Measurements from ENCODE around the gene CLASP1.

Gene CLASP1

DNA sequence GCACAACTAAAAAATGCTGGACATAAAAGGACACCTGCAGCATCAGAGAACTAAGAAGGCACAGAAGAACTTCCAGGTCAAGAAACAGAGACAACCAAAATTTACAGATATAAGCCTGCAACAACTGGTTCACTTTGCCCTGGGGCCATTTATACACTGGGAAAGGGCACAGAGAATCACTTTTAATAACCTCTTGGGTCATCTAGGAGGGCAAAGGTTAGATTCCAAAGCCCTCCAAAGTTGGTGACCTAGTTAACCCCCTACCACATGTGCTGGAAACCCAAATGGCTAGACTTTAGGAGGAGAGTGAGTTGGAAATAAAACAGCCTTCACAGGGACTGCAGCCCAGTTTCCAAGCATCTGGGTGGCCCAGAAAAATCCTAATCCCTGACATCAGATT is 115.3 kb downstream of the CLASP1 start:
- no peak for ATAC-seq
- H3K27me3 Mint-ChIP-seq = no peaks in the 10 kb centered on the region
- DNase-seq = no peak
- H3K4me1 Mint-ChIP-seq = peaks cover 41% of the 10 kb centered on the region
- no peak overlapping the region for H3K27ac Mint-ChIP-seq
- H3K4me3 Mint-ChIP-seq = no peak overlapping the region
- H3K36me3 Mint-ChIP-seq (ENCODE audit: low read depth) = peaks cover 2% of the 10 kb centered on the region
- H3K9me3 Mint-ChIP-seq = no peaks in the 10 kb centered on the region

DNA sequence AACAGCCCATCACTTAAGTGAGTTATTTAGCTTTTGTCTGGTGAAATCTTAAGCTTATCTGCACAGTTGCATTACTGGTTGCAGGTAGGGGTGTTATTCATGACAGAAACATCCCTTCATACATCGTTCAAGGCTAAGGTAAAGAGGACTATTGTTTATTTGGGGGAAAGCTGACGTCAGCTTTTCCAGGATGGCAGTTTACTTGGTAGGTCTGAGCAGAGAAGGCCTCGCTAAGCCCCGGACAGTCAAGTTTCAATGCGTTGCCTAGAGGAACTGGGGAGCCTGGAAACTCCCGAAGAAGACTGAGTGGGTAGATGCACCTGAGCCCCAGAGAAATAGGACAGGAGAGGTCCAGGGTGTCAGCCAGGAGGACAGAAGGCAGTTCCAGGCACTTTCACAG is 116.4 kb downstream of the CLASP1 start:
- H3K27me3 Mint-ChIP-seq = no peaks in the 10 kb centered on the region
- no peak for ATAC-seq
- H3K4me3 Mint-ChIP-seq = no peak overlapping the region
- peaks cover 52% of the 10 kb centered on the region for H3K4me1 Mint-ChIP-seq
- DNase-seq = no peak
- no peak overlapping the region for H3K27ac Mint-ChIP-seq
- peaks cover 8% of the 10 kb centered on the region for H3K36me3 Mint-ChIP-seq (ENCODE audit: low read depth)
- H3K9me3 Mint-ChIP-seq = peaks cover 3% of the 10 kb centered on the region

DNA sequence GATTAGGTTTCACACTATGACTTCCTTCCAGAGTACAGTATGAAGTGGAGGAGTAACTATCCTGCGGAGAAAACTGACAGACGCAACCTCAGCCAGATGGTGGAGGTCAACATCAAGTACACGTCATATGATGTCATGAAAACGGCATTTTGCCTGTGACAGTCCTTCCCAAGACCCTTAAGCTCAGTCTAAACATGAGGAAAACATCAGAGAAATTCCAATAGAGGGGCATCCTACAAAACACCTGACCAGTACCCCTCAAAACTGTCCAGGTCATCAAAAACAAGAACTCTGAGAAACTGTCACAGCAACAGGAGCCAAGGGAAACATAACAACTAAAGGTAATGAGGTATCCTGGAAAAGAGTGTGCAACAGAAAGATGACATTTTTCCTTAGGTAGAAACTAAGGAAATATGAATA is 116.9 kb downstream of the CLASP1 start:
- ATAC-seq = no peak
- H3K36me3 Mint-ChIP-seq (ENCODE audit: low read depth) = peaks cover 12% of the 10 kb centered on the region
- H3K27ac Mint-ChIP-seq = peak overlapping the region; percentile 34
- H3K9me3 Mint-ChIP-seq = peaks cover 3% of the 10 kb centered on the region
- no peaks in the 10 kb centered on the region for H3K27me3 Mint-ChIP-seq
- peaks cover 55% of the 10 kb centered on the region for H3K4me1 Mint-ChIP-seq
- no peak for DNase-seq
- H3K4me3 Mint-ChIP-seq = peak overlapping the region; percentile 30

DNA sequence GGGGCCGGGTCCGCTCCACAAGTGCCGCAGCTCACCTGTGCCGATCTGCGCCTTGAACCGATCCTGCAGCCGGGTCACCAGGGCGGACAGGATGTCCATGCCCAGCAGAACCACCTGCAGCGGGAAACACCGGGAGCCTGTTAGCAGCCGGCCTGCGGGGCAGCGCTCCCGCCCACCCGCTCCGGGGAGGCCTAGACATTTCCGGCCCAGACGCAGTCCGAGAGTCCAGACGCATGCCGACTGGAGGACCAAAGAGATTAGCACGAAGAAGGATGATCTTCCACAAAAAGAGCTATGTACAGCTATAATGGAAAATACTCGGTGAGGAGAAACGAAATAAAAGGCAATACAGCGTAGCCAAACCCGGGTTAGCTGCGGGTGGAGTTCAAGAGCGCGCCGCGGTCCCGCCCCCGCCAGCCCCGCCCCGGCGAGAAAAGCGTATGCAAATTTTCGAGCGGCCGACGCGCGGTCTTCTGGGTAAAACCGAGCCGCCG is 119.0 kb downstream of the CLASP1 start:
- peak; percentile 42 for ATAC-seq
- Mint-ChIP-seq H3K4me3 (peak overlapping the region; percentile 85), H3K36me3 (ENCODE audit: low read depth) (peaks cover 29% of the 10 kb centered on the region), H3K4me1 (peaks cover 70% of the 10 kb centered on the region), H3K27me3 (no peaks in the 10 kb centered on the region), H3K9me3 (peaks cover 3% of the 10 kb centered on the region), H3K27ac (peak overlapping the region; percentile 93)
- DNase-seq = peak; percentile 86

DNA sequence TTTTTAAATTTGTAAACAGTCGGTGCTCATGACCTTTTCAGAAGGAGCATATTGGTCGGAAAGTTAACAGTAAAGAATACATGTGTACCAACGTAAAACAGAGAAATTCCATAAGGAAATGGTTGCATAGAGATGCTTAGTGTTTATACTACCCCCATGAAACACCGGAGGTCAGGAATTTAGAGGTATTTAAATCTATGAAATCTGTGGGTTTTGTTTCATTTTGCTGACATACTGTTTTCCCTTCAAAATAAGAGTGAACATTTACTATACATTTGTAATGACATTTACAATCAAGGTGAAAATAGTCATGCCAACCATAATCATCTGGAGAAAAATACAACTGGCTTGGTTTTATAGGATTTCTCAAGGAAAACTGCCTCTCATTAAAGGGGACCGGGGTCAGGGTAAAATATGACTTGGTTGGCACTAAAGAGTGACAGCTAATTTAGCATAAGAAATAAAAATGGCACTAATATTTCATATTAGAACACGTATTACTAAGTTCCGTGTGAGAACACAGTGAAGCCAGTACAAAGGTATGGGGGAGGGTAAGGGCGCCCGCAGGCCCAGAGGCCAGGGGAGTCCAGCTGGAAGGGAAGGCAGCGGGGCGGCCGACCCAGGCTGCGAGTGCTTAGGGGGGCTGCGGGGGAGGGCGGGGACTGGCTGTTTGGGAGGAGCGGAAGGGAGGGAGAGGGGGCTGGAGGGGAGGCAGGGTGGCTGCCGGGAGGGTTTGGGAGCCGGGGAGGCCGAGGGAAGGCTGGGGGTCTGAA is 119.6 kb downstream of the CLASP1 start:
- peaks cover 72% of the 10 kb centered on the region for H3K4me1 Mint-ChIP-seq
- peak; percentile 1 for ATAC-seq
- H3K27ac Mint-ChIP-seq = peak overlapping the region; percentile 93
- H3K36me3 Mint-ChIP-seq (ENCODE audit: low read depth) = peaks cover 35% of the 10 kb centered on the region
- H3K4me3 Mint-ChIP-seq = peak overlapping the region; percentile 85
- no peak for DNase-seq
- no peaks in the 10 kb centered on the region for H3K27me3 Mint-ChIP-seq
- H3K9me3 Mint-ChIP-seq = peaks cover 3% of the 10 kb centered on the region

DNA sequence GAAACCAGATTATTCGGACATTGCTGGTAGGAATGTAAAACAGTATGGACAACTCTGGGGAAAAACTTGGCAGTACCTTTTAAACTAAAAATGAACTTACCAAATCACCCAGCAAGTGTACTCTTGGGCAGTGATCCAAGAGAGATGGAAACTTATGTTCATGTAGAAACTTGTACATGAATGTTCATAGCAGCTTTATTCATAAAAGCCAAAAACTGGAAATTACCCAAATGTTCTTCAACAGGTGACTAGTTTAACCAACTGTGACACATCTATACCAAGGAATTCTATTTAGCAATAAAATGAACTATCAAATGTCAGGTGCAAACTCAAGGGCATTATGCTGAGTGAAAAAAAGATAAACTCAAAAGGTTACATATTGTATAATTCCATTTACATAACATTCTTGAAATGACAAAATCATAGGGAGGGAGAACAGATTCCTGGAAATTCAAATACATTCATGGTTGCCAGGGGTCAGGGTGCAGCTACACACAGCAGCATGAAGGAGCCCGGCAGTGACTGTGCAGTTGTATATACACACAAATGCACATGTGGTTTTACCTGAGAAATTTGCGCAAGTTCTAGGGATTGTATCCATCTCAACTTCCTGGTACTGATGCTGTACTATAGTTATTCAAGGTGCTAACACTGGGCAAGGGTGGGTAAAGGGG is 122.1 kb downstream of the CLASP1 start:
- peaks cover 3% of the 10 kb centered on the region for H3K9me3 Mint-ChIP-seq
- H3K27ac Mint-ChIP-seq = peak overlapping the region; percentile 86
- DNase-seq (peak; percentile 49), ATAC-seq (peak; percentile 37)
- H3K27me3 Mint-ChIP-seq = no peaks in the 10 kb centered on the region
- H3K4me3 Mint-ChIP-seq = peak overlapping the region; percentile 59
- H3K4me1 Mint-ChIP-seq = peaks cover 59% of the 10 kb centered on the region
- H3K36me3 Mint-ChIP-seq (ENCODE audit: low read depth) = peaks cover 45% of the 10 kb centered on the region

DNA sequence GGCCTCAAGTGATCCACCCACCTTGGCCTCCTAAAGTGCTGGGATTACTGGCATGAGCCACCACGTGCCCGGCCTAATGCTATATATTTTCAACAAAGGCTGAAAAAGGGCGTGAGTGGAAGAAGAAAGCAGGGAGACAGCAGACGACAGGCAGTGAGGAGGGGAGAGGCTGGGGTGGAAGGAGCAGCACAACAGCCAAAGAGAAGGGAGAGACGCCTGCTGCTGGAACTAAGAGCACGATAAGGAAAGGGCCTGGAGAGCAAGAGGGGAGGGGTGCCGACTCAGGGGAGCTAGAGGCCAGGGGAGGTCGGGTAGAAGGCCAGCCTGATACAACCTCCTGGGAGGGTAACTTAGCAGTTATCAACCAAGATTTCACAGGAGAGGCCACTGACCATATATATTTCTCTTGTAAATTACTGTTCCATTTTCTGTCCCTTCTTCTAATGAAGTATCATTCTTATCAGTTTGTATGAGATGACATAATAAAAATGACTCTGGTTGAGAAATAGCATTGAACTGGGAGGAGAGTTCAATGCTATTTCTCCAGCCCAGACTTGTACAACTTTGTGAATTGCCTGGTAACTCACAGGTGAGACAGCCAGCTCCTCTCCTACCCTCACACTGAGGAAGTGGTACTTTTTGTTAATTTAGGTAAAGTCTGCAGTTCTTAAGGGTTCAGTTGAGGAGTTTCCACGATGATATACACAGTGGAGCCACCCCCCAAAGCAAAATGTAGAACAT is 124.4 kb downstream of the CLASP1 start:
- DNase-seq = no peak
- Mint-ChIP-seq H3K27me3 (no peaks in the 10 kb centered on the region), H3K9me3 (peaks cover 3% of the 10 kb centered on the region), H3K36me3 (ENCODE audit: low read depth) (peaks cover 59% of the 10 kb centered on the region), H3K4me3 (peak overlapping the region; percentile 16), H3K27ac (no peak overlapping the region), H3K4me1 (peaks cover 47% of the 10 kb centered on the region)
- ATAC-seq = no peak

DNA sequence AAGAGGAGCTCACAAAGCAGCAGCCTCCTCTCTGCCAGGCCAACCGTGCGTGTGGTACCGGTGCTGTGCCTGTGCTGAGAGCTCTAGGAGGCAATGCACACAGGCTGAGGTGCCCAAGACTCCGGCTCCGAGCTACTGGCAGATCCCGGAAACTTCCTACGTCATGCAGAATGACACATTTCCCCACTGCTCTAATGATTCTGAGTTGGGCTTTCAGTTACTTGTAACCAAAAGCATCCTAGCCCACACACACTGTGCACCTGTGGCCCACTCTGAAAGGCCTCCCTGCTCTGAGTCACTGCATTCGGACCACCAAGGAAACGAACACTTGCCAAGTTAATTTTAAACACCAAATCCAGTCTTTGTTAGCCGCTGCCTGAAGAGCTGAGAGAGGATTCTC is 127.9 kb downstream of the CLASP1 start:
- H3K4me3 Mint-ChIP-seq = no peak overlapping the region
- H3K27ac Mint-ChIP-seq = no peak overlapping the region
- no peaks in the 10 kb centered on the region for H3K9me3 Mint-ChIP-seq
- DNase-seq (no peak), ATAC-seq (no peak)
- H3K27me3 Mint-ChIP-seq = no peaks in the 10 kb centered on the region
- peaks cover 44% of the 10 kb centered on the region for H3K36me3 Mint-ChIP-seq (ENCODE audit: low read depth)
- H3K4me1 Mint-ChIP-seq = peaks cover 15% of the 10 kb centered on the region

DNA sequence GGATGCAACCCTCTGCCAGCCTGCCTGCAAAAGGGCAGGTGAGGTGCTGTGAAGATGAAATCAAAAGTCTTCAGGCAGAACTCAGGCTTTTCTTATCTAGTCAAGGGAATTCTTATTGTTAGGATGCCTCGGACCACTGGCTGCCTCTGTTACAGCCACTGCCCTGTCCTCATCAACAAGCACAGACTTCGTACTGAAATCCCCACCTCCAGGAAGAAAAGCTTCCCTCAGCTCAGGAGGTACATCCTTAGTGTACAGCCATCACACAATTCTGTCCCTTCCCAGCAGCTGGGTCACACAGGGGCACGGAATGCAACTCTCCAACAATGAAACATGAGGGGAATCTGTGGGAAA is 128.6 kb downstream of the CLASP1 start:
- no peaks in the 10 kb centered on the region for H3K9me3 Mint-ChIP-seq
- no peaks in the 10 kb centered on the region for H3K27me3 Mint-ChIP-seq
- ATAC-seq (no peak), DNase-seq (no peak)
- H3K4me3 Mint-ChIP-seq = no peak overlapping the region
- H3K27ac Mint-ChIP-seq = no peak overlapping the region
- H3K4me1 Mint-ChIP-seq = peaks cover 7% of the 10 kb centered on the region
- peaks cover 43% of the 10 kb centered on the region for H3K36me3 Mint-ChIP-seq (ENCODE audit: low read depth)

DNA sequence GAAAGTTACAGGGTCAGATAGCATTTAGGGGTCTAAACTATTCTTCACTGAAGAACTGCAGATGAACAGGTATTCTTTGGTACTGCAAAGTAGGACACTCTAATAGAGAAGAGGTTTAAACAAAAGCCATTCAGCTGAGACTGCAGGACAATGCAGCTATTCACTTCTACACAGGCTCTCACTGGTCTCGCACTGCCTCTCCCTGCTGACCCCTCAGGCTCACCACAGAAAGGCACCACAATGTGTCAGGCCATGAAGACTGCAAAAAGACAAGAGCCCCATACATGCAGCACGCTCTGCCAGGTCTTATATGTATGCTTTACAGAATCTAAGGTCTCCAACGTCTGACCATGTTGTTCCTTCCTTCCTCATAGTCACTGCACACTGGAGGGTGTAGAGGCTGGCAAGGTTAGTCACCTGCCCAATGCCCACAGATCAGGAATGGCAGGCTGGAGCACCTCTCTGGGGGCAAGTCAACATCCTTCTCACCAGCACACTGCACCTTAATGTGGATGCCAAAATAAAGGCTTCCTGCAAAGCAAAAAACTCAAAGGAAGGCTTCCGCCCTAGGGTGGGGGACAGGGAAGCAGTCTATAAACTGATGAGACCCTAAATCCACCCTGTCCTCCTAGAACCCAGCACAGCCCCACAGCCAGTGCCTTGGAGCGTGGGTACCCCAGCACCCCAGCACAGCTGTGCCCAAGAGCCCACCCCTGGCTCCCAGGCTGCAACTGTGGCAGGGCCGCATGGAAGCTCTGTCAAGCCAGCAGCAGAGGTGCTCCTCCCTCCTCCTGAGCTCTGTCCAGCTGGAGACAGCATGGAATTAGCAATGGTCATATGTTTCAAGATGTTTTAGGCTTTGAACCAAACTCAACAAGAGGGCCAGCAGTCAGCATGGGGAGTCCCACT is 129.3 kb downstream of the CLASP1 start:
- Mint-ChIP-seq H3K27ac (no peak overlapping the region), H3K9me3 (no peaks in the 10 kb centered on the region), H3K27me3 (no peaks in the 10 kb centered on the region), H3K4me1 (peaks cover 3% of the 10 kb centered on the region), H3K36me3 (ENCODE audit: low read depth) (peaks cover 45% of the 10 kb centered on the region), H3K4me3 (no peak overlapping the region)
- DNase-seq (no peak), ATAC-seq (no peak)

DNA sequence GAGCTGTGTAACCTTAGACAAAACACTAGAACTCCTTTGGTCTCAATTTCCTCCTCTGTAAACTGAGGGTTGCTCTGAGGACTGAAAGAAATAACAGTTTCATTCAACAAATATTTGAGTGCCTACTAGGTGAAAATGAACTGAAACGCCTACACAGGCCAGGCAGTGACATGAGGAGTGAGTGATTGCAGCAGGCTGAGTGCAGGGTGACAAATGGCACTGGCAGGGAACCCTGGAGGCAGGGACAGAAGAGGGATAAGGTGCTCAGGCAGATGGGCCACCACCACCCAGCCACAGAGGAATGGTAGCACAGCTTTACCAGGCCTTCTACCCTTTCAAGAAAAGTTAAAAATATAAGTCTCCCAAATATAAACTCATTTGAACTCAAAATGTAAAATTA is 130.1 kb downstream of the CLASP1 start:
- Mint-ChIP-seq H3K9me3 (no peaks in the 10 kb centered on the region), H3K4me1 (peaks cover 9% of the 10 kb centered on the region), H3K27ac (peak overlapping the region; percentile 44), H3K36me3 (ENCODE audit: low read depth) (peaks cover 46% of the 10 kb centered on the region), H3K27me3 (no peaks in the 10 kb centered on the region), H3K4me3 (no peak overlapping the region)
- DNase-seq = no peak
- no peak for ATAC-seq

DNA sequence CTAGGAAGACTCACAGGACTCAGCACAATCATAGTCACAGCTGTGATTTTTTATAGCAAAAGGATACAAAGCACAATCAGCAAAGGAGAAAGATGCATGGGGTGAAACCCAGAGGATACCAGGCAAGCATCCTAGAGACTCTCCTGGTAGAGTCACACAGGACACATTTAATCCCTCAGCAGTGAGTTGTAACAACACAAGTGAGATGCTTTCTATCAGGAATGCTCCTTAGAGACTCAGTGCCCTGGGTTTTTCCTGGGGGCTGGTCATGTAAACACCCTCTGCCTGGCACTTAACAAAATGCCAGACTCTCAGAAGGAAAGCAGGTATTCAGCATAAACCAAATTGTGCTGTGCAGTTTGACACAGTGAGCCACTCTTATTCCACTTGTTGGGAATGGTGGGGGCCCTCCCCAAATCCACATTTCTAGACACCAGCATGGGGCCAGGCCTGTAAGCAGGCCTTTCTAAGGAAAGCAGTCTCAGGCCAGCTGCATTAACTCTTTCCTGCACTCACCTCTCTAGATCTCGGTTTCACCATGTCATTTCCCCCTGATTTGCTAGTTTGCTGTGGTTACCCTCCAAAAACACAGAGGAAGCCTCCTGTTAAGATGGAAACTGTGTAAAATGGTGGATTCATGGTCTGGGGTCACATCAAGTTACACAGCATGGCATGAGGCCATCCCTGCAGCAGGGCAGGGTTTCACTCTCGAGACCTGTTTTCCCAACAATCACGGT is 135.5 kb downstream of the CLASP1 start:
- peaks cover 52% of the 10 kb centered on the region for H3K36me3 Mint-ChIP-seq (ENCODE audit: low read depth)
- DNase-seq = no peak
- H3K27me3 Mint-ChIP-seq = no peaks in the 10 kb centered on the region
- peak; percentile 20 for ATAC-seq
- H3K4me3 Mint-ChIP-seq = no peak overlapping the region
- H3K9me3 Mint-ChIP-seq = peaks cover 2% of the 10 kb centered on the region
- H3K27ac Mint-ChIP-seq = peak overlapping the region; percentile 60
- H3K4me1 Mint-ChIP-seq = peaks cover 15% of the 10 kb centered on the region

DNA sequence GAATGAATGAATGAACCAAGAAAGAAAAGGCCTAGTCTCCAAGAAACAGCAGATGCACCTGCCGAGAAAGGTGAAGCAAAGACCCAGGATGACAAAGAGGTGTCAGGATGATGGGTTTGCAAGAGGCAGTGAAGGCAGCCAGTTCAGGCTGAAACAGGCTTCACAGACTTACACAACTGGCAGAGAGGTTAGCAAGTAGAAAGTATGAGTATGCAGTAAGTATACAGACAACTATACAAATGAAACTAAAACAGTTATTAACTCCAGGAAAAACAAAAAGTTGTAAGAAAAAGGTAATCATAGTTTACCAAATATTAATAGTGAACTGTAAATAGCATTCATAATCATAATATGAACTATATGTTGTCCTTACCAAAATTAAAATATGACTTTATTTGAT is 138.4 kb downstream of the CLASP1 start:
- no peak overlapping the region for H3K4me3 Mint-ChIP-seq
- H3K27ac Mint-ChIP-seq = no peak overlapping the region
- H3K27me3 Mint-ChIP-seq = no peaks in the 10 kb centered on the region
- no peak for ATAC-seq
- H3K4me1 Mint-ChIP-seq = peaks cover 24% of the 10 kb centered on the region
- peaks cover 67% of the 10 kb centered on the region for H3K36me3 Mint-ChIP-seq (ENCODE audit: low read depth)
- H3K9me3 Mint-ChIP-seq = peaks cover 4% of the 10 kb centered on the region
- no peak for DNase-seq
